Gastrocnemius medialis (tissue), 4 donors: ENCODE data around the gene PTPRM. TPM values are rescaled to one million over a fixed set of nuclear protein-coding genes. Genes with fewer than 3 reads are reported as not detected.

ENCODE experiments used
- ATAC-seq, 2 donors: fragments of 150-250 bp; one replicate each; pipeline ENCODE4 v1.9.1; 2016
- DNase-seq, 2 donors: peaks; one replicate each; pipeline ENCODE4 v3.0.0-alpha.2; 2019
- H3K27ac ChIP-seq, 4 donors: fragments of 200-600 bp; sonication (generic); 1 replicate in 1 of 4; 2 replicates in 3 of 4; pipeline ENCODE4 v1.5.1; 2016 to 2018; ENCODE audit warnings: mild to moderate bottlenecking in 2 of 4, moderate library complexity in 1 of 4
- H3K27me3 ChIP-seq, 3 donors: fragments of 200-600 bp; sonication (generic) in 2 of 3; 1 replicate in 1 of 3; 2 replicates in 2 of 3; pipeline versions ENCODE4 v1.5.1 to v1.6.0; 2016 to 2019; ENCODE audit warnings: mild to moderate bottlenecking in 1 of 3, moderate library complexity in 1 of 3
- H3K36me3 ChIP-seq, 2 donors: fragments of 200-600 bp; sonication (generic) in 1 of 2; one replicate each; pipeline ENCODE4 v1.5.1; 2017 to 2018
- H3K4me1 ChIP-seq, 2 donors: fragments of 200-600 bp; sonication (generic) in 1 of 2; one replicate each; pipeline ENCODE4 v1.5.1; 2016 to 2017; ENCODE audit warnings: mild to moderate bottlenecking in 2 of 2
- H3K4me3 ChIP-seq, 4 donors: fragments of 200-600 bp; sonication (generic) in 3 of 4; 1 replicate in 1 of 4; 2 replicates in 3 of 4; pipeline ENCODE4 v1.5.1; 2016 to 2019; ENCODE audit warnings: mild to moderate bottlenecking in 2 of 4
- H3K9me3 ChIP-seq, 3 donors: fragments of 200-600 bp; sonication (generic) in 2 of 3; 1 replicate in 1 of 3; 2 replicates in 2 of 3; pipeline ENCODE4 v1.5.1; 2016 to 2019
- CTCF ChIP-seq, 5 experiments: fragments of 450-650 bp in 3 of 5; fragments of 200-600 bp in 2 of 5; sonication (generic) in 2 of 5; IDR thresholded peaks in 4 of 5; conservative IDR thresholded peaks in 1 of 5; 1 replicate in 4 of 5; 2 replicates in 1 of 5; pipeline ENCODE4 v1.5.1; 2016 to 2019; ENCODE audit warnings: antibody characterized with exemption in 5 of 5, mild to moderate bottlenecking in 3 of 5, moderate library complexity in 3 of 5
- POLR2A ChIP-seq, 2 donors: fragments of 450-650 bp; IDR thresholded peaks; one replicate each; pipeline ENCODE4 v1.6.1; 2017; ENCODE audit warnings: antibody characterized with exemption in 2 of 2, mild to moderate bottlenecking in 2 of 2, moderate library complexity in 2 of 2
- in situ Hi-C, 4 donors: fragments of 200-750 bp; cut with MboI; loops; one replicate each; pipeline versions ENCODE4 v1.15.0 to v1.8.0; 2017; ENCODE audit warnings: low sequenced_read_pairs in 4 of 4
- intact Hi-C: fragments of 100-400 bp; cut with DNase I; formaldehyde crosslinking; loops from one replicate; pipeline ENCODE4 v1.15.1; 2023; ENCODE audit warnings: low total_unique reads
- total RNA-seq, 4 donors: library from RNA; depleted of rRNA; stranded (reverse); fragments of >200 nt; gene quantifications; one replicate each; pipeline versions ENCODE4 v1.1.0 to v1.2.3, GENCODE V29; 2016

Gene PTPRM
- total RNA-seq, 4 donors from 2014 or later = 52.6 to 79.3 (median 63.8) TPM

- H3K27ac ChIP-seq = no peak overlapping the region
- DNase-seq (no peak), ATAC-seq (no peak)
- H3K4me3 ChIP-seq = no peak overlapping the region
- peaks cover 7 to 12% of the 10 kb centered on the region in 2 donors for H3K4me1 ChIP-seq
- no peaks in the 10 kb centered on the region for H3K27me3 ChIP-seq
- in situ Hi-C loops (no loop called here), intact Hi-C loops (no loop called here)
- H3K9me3 ChIP-seq = no peaks in the 10 kb centered on the region
- TF ChIP-seq POLR2A (IDR thresholded peaks at IDR 0.05) (no peak), CTCF (IDR thresholded peaks at IDR 0.05 in 4 of 5, conservative IDR thresholded peaks at IDR 0.05 in 1 of 5) (no peak)
- no peaks in the 10 kb centered on the region for H3K36me3 ChIP-seq
Observed at GRCh38 chr18:8186413-8186812, 619.3 kb downstream of the PTPRM start.

GRCh38 chr18:8188184-8188583 is 621.1 kb downstream of the PTPRM start:
- in situ Hi-C loops (no loop called here), intact Hi-C loops (no loop called here)
- no peaks in the 10 kb centered on the region for H3K36me3 ChIP-seq
- TF ChIP-seq POLR2A (IDR thresholded peaks at IDR 0.05) = no peak
- TF ChIP-seq CTCF (IDR thresholded peaks at IDR 0.05 in 4 of 5, conservative IDR thresholded peaks at IDR 0.05 in 1 of 5) = no peak
- ATAC-seq (peak; percentile 72 to 90), DNase-seq (peak; percentile 16 to 20)
- no peaks in the 10 kb centered on the region for H3K27me3 ChIP-seq
- H3K9me3 ChIP-seq = no peaks in the 10 kb centered on the region
- H3K4me1 ChIP-seq = peaks cover 7 to 14% of the 10 kb centered on the region in 2 donors
- H3K27ac ChIP-seq = no peak overlapping the region
- no peak overlapping the region for H3K4me3 ChIP-seq

GRCh38 chr18:8190980-8191379 is 623.9 kb downstream of the PTPRM start:
- Histone ChIP-seq H3K27ac (peak overlapping the region in 1 of 4 donors; percentile 38), H3K36me3 (no peaks in the 10 kb centered on the region), H3K27me3 (no peaks in the 10 kb centered on the region), H3K9me3 (no peaks in the 10 kb centered on the region), H3K4me3 (no peak overlapping the region), H3K4me1 (peaks cover 7 to 14% of the 10 kb centered on the region in 2 donors)
- ATAC-seq = peak; percentile 45 to 58
- no peak for DNase-seq
- intact Hi-C loops (no loop called here), in situ Hi-C loops (no loop called here)
- TF ChIP-seq CTCF (IDR thresholded peaks at IDR 0.05 in 4 of 5, conservative IDR thresholded peaks at IDR 0.05 in 1 of 5) (no peak), POLR2A (IDR thresholded peaks at IDR 0.05) (no peak)

- Histone ChIP-seq H3K9me3 (no peaks in the 10 kb centered on the region), H3K4me3 (no peak overlapping the region), H3K4me1 (peaks cover 7 to 11% of the 10 kb centered on the region in 2 donors), H3K36me3 (no peaks in the 10 kb centered on the region), H3K27me3 (no peaks in the 10 kb centered on the region), H3K27ac (no peak overlapping the region)
- no peak for TF ChIP-seq CTCF (IDR thresholded peaks at IDR 0.05 in 4 of 5, conservative IDR thresholded peaks at IDR 0.05 in 1 of 5)
- TF ChIP-seq POLR2A (IDR thresholded peaks at IDR 0.05) = no peak
- DNase-seq = no peak
- intact Hi-C loops (no loop called here), in situ Hi-C loops (no loop called here)
- ATAC-seq = no peak
Observed at GRCh38 chr18:8194431-8194830, 627.3 kb downstream of the PTPRM start.

GRCh38 chr18:8196238-8196637 is 629.1 kb downstream of the PTPRM start:
- no peaks in the 10 kb centered on the region for H3K27me3 ChIP-seq
- H3K36me3 ChIP-seq = no peaks in the 10 kb centered on the region
- TF ChIP-seq CTCF (IDR thresholded peaks at IDR 0.05 in 4 of 5, conservative IDR thresholded peaks at IDR 0.05 in 1 of 5) (no peak), POLR2A (IDR thresholded peaks at IDR 0.05) (no peak)
- ATAC-seq (no peak), DNase-seq (no peak)
- no peak overlapping the region for H3K4me3 ChIP-seq
- H3K4me1 ChIP-seq = peaks cover 0 to 4% of the 10 kb centered on the region in 2 donors
- in situ Hi-C loops (no loop called here), intact Hi-C loops (no loop called here)
- no peak overlapping the region for H3K27ac ChIP-seq
- H3K9me3 ChIP-seq = no peaks in the 10 kb centered on the region
